ENCODE data around the gene UCK1.
A peak's percentile ranks its signal among the peaks of the same experiment; 100 is the strongest.

UCK1 gene

GRCh38 chr9:131575946-131576853, 45.1 kb upstream of the UCK1 start:
- H3K4me3 ChIP-seq (ENCODE audit: low read depth, low read length), result no peak overlapping the region
- no peak for TF ChIP-seq CTCF (conservative IDR thresholded peaks at IDR 0.05; ENCODE audit: low read depth, low read length)
- no peak for DNase-seq (ENCODE audit: low read depth)

- TF ChIP-seq CTCF (conservative IDR thresholded peaks at IDR 0.05; ENCODE audit: low read depth, low read length), result no peak
- DNase-seq (ENCODE audit: low read depth), result no peak
- H3K4me3 ChIP-seq (ENCODE audit: low read depth, low read length), result no peak overlapping the region
Measured at GRCh38 chr9:131574730-131575640, 43.9 kb upstream of the UCK1 start.

GRCh38 chr9:131567910-131568309, 36.8 kb upstream of the UCK1 start:
- H3K4me3 ChIP-seq (ENCODE audit: low read depth, low read length), result no peak overlapping the region
- DNase-seq (ENCODE audit: low read depth), result no peak
- no peak for TF ChIP-seq CTCF (conservative IDR thresholded peaks at IDR 0.05; ENCODE audit: low read depth, low read length)

GRCh38 chr9:131566158-131566557, 35.1 kb upstream of the UCK1 start:
- no peak overlapping the region for H3K4me3 ChIP-seq (ENCODE audit: low read depth, low read length)
- no peak for TF ChIP-seq CTCF (conservative IDR thresholded peaks at IDR 0.05; ENCODE audit: low read depth, low read length)
- no peak for DNase-seq (ENCODE audit: low read depth)

GRCh38 chr9:131565369-131565768, 34.3 kb upstream of the UCK1 start:
- TF ChIP-seq CTCF (conservative IDR thresholded peaks at IDR 0.05; ENCODE audit: low read depth, low read length), result no peak
- no peak overlapping the region for H3K4me3 ChIP-seq (ENCODE audit: low read depth, low read length)
- DNase-seq (ENCODE audit: low read depth), result no peak

GRCh38 chr9:131562032-131562959, 31.2 kb upstream of the UCK1 start:
- DNase-seq (ENCODE audit: low read depth), result peak; percentile 57
- no peak for TF ChIP-seq CTCF (conservative IDR thresholded peaks at IDR 0.05; ENCODE audit: low read depth, low read length)
- no peak overlapping the region for H3K4me3 ChIP-seq (ENCODE audit: low read depth, low read length)
